ENCODE data around the gene SCGB1D1.

The SCGB1D1 gene

GRCh38 chr11:62237499-62237898 lies 47.5 kb downstream of the SCGB1D1 start:
- no peak for DNase-seq

- DNase-seq = no peak
These were observed 48.1 kb downstream of the SCGB1D1 start for GRCh38 chr11:62238151-62238550.

GRCh38 chr11:62241095-62241494 lies 51.1 kb downstream of the SCGB1D1 start:
- DNase-seq = no peak

GRCh38 chr11:62242021-62242420 lies 52.0 kb downstream of the SCGB1D1 start, which contains the start of gene SCGB1D2:
SCGB1D2 (plus strand) TSS chr11:62242239; CDS start chr11:62242308, 69 bp downstream.
- DNase-seq = no peak

All from CD4-positive, alpha-beta T cell treated with Interleukin-17A for 4 hours (primary cell).